H1 (cell line): ENCODE results near the gene KCND3. TPM values are rescaled to one million over a fixed set of nuclear protein-coding genes. Genes with fewer than 3 reads are reported as not detected.

Source experiments
- BACH1 ChIP-seq: IDR thresholded peaks from 2 replicates; pipeline ENCODE4 v1.6.1; 2012; ENCODE audit warnings: low read length, improper control_type of control experiment
- CHD7 ChIP-seq: fragments of 300-600 bp; sonication (generic); IDR thresholded peaks from 2 replicates; pipeline ENCODE4 v1.7.1; 2012; ENCODE audit warnings: low read length, moderate library complexity, mild to moderate bottlenecking, inconsistent platforms; ENCODE audit not compliant: insufficient replicate concordance
- KDM5A ChIP-seq: fragments of 200-600 bp; IDR thresholded peaks from 2 replicates; pipeline ENCODE4 v1.7.1; 2012; ENCODE audit warnings: mild to moderate bottlenecking, low read length, inconsistent platforms, mixed read lengths
- SIN3A ChIP-seq, 2 experiments: IDR thresholded peaks in 1 of 2; conservative IDR thresholded peaks in 1 of 2; 2 replicates each; pipeline ENCODE4 v1.6.1; 2011 to 2012; ENCODE audit warnings: low read length in 2 of 2, improper control_type of control experiment in 1 of 2, low read depth in 1 of 2, mild to moderate bottlenecking in 1 of 2
- polyA plus RNA-seq, 7 experiments: library from polyadenylated mRNA; depleted of rRNA in 3 of 7; stranded (reverse) in 5 of 7; unstranded in 2 of 7; fragments of >200 nt in 5 of 7; fragments of 200-250 nt in 2 of 7; gene quantifications; 1 replicate in 5 of 7; 2 replicates in 1 of 7; 4 replicates in 1 of 7; pipeline versions ENCODE4 v1.2.1 to v1.2.3, GENCODE V29; 2011 to 2013; ENCODE audit warnings: missing spikeins in 2 of 7, mixed read lengths in 2 of 7
- total RNA-seq: library from RNA; stranded (reverse); fragmentation: NEBNext Ultra II Directional; extraction: Animal tissue kit (Norgen Biotek cat#: 25700); gene quantifications from 2 replicates; pipeline ENCODE4 v1.2.1, GENCODE V29; 2021

The KCND3 gene
- total and polyA plus RNA-seq, 2 of the 8 experiments (the other 6 are each of a cell fraction or from before 2014, with no cell fraction given) = 0.14 to 0.48 TPM

GRCh38 chr1:111981090-111981489 lies 8.4 kb downstream of the KCND3 start (continued):
- TF ChIP-seq CHD7 = no peak
- TF ChIP-seq BACH1 = no peak
- TF ChIP-seq SIN3A (conservative IDR thresholded peaks at IDR 0.05 in 1 of 2, IDR thresholded peaks at IDR 0.05 in 1 of 2; ENCODE audit: low read depth in 1 of 2, low read length in 2 of 2) = no peak
- no peak for TF ChIP-seq KDM5A
